GM18499 (cell line): Measurements from ENCODE around the gene ATG10.
"Not testable (repeated sequence)": the region's sequence is repeated elsewhere in the genome, so short reads cannot be mapped to it uniquely, and the experiment has no call there.

Source experiments
- ATAC-seq: cut with Tn5 transposase; IDR thresholded peaks from one replicate; pipeline ENCODE4 v1.9.1; 2021; ENCODE audit warnings: moderate number of reproducible peaks; ENCODE audit not compliant: insufficient read depth, unreplicated experiment

ATG10 gene

DNA sequence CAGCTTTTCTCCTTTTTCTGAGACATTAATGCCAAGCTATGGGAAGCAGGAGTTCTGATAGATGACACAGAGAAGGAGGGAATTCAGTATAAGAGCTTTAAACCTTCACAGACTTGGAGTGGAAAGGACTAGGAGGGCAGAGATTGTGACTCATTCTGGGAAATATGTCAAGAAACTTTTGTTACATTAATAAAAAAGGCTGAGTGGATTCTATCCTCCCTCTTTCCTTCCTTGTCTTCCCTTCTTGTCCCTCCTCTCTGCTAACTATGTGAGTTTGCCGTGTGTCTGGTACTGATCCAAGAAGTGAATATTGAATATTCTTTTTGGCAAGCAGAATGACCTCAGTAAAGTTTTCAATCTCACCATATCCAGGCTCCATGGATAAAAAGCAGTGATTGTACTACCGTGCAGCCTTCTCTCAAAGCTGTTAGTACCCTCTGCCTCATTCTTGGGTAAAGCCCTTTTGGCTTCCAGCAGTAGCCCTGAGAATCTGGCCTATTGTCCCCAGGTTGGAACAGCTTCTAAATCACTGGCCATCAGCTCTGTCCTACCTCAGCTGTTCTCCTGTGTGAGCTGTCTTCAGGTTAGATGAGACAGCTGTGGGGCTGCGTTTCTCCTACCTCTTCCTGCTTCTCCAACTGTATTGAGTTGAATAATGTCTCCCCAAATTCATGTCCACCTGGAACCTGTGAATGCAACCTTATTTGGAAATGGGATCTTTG, 73.9 kb downstream of the ATG10 start:
- no peak for ATAC-seq

GRCh38 chr5:82046276-82046647, 74.4 kb downstream of the ATG10 start:
- no peak for ATAC-seq

- ATAC-seq = no peak
These were observed 79.1 kb downstream of the ATG10 start for GRCh38 chr5:82050955-82051354.

DNA sequence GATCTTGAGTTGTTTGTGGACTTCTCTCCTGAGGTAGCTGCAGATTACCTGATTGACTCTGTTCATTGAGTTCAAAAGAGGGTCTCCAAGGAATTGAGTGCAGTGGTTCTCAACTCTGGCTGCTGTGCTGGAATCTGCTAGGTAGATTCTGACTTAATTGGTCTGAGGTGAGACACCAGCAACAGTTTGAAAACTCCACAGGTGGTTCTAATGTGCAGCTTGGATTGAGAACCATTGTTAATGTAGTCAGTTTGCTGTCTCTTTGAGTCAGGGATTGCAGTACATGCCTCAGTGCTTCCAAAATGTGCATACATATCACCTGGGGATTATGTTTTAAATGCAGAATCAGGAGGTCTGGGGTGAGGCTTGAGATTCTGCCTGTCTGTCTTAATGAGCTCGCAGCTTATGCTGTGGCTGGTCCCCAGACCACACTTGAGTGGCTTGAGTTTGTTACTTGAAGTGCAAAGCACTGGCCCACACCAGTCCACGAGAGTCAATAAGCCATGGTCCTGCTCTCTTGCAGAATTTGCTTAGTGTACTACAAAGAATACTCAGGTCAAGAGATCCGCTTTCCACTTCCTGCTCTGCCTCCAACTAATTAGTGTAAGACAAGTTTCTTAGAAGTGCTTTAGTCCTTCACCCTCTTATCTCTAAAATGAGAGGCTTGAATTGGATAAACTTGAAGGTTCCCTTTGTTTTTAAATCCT, 82.3 kb downstream of the ATG10 start:
- no peak for ATAC-seq

DNA sequence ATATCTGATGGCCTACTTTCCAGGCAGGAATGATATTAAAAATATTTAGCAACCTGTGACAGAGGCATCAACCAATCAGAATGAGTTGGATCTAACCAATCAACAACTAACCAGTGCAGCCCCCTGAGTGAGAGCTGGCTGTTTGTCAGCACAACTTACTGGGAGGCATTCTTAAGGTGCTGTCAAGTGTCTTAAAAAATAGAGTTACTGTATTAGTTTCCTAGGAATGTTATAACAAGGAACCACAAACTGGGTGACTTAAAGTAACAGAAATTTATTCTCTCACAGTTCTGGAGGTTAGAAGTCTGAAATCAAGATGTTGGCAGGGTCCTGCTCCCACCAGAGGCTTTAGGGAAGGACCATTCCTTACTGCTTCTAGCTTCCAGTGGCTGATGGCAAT, 85.2 kb downstream of the ATG10 start:
- ATAC-seq = no peak

DNA sequence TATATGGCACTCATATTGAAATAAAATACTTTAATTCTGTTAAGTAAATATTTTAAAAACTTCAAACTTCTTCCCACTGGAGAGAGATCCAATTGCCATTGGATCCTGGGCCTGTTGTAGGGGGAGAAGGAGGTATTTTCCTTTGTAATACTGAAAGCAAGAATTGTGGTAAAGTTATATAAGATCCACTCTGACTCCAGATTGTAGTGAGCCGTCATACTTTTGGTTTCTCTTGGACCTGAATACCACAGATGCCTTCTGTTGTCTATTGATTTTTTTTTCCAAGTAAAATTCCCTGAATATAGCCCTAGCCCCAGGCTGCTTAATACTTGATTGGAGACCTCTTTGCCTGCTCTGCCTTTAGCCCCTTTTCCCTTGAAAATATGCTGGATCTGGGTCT, 86.9 kb downstream of the ATG10 start:
- no peak for ATAC-seq

DNA sequence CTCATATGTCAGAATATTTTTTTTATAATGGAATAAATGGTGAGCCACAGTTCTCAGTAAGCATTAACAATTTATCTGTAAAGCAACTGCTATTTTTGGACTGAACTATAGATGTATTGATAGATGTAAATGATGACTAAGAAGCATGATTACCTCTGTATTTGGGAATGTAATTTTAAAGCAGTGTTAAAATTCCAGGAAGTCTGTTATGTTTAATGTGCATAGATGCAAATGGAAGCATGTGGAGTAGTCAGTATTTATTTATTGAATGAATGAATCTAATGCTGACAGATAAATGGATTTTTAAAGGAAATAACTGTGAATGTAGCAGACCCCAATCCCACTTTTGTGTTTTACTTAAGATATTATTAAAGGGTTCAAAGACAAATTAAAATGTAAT, 95.0 kb downstream of the ATG10 start:
- no peak for ATAC-seq

GRCh38 chr5:82068042-82068441, 96.2 kb downstream of the ATG10 start:
- not testable (repeated sequence) for ATAC-seq

DNA sequence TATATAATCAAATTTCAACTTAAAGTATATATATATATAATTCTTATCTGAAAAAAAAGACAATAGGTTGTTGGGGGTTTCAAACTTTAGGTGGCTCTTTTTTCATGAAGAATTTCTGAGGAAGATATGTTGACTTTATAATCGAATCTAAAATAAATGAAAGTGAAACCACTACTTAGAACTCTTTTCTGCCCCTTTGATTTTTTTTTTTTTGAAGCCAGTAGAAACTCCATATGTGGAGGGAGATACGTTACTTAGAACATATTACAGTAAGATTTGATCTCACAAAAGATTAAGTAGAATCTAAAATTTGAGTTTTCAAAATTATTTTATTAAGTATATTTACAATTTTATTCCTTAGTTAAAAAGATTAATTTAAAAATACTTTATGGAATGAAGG, 96.9 kb downstream of the ATG10 start:
- no peak for ATAC-seq

- ATAC-seq = no peak
These were observed 100.3 kb downstream of the ATG10 start for GRCh38 chr5:82072138-82072537.

GRCh38 chr5:82073179-82073578, 101.4 kb downstream of the ATG10 start:
- no peak for ATAC-seq

- ATAC-seq = no peak
These were observed 103.1 kb downstream of the ATG10 start for GRCh38 chr5:82074950-82075349.

DNA sequence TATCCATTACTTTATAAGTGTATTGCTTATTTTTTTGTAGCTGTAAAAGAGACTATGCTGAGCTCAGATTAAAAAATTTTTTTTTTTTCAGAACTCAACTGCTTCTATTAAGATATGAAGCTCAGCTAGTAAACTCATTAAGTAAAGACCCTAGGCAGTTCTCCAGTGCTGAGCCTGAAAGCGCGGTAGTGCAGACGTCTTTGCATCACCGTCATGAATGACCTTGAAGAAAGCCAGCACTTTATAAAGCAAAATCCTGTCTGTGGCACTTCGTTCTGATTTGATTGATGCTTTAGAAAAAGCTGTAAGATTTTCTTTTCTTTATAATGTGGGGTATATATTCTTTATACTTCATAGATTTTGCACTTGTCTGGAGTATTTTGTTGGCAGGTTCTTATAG, 105.7 kb downstream of the ATG10 start:
- no peak for ATAC-seq

GRCh38 chr5:82091617-82092016, 119.8 kb downstream of the ATG10 start:
- ATAC-seq = no peak

- ATAC-seq = no peak
These were observed 123.7 kb downstream of the ATG10 start for GRCh38 chr5:82095536-82095935.

- ATAC-seq = no peak
These were observed 124.4 kb downstream of the ATG10 start for GRCh38 chr5:82096249-82096648.

DNA sequence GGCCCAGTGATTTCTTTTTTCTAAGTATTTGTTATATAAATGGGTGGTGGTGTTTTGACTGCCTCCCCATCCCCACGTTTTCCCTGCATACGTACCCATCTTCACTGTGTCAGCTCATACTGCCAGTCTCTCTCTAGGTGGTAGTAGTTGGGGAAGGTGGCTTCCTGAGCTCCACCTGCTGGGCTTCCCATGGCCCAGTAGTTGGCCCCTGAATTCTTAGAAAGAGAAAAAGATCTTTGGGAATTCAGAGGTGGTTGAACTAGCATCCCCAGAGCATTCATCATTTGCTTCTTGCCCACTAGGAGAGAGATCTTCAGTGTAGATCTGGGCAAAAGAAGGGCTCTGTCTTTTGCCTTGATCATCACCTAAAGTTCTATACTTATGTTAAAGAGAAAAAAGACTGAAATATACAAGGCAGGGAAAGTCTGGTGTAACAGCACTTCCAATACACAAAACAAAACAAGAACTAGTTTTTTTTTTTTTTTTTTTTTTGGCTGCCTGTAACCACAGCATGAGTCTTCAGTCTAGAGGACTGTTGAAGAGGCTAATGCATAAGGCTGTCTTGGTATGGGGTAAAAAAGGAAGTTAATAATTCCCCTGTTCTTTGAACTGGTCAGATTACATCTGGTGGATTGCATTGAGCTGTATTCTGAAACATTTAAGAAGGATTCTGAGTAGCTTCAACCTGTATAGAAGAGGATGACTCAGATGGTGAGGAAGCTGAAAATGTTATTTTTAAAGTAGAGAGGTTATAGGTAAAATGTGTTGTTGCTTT, 128.7 kb downstream of the ATG10 start:
- ATAC-seq = peak; percentile 96

- no peak for ATAC-seq
These were observed 133.0 kb downstream of the ATG10 start for GRCh38 chr5:82104872-82105271.

DNA sequence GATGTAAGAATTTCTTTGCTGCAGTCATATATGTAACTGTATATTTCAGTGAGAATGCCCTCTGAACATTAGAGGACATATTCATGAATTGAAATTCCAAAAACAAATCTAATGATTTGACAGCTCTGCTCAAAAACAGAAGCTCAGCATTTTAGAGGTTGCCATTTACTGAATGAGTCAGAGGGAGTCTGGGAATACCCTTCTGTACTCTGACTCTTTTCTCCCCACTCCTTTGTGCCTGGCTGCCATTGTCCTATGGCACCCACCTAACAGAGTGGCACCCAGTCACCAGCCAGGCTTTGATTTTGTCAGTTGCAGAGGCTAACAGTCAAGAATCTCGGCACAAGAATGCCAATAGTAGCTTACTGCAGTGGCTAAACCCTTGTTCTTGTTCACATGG, 133.6 kb downstream of the ATG10 start:
- no peak for ATAC-seq

DNA sequence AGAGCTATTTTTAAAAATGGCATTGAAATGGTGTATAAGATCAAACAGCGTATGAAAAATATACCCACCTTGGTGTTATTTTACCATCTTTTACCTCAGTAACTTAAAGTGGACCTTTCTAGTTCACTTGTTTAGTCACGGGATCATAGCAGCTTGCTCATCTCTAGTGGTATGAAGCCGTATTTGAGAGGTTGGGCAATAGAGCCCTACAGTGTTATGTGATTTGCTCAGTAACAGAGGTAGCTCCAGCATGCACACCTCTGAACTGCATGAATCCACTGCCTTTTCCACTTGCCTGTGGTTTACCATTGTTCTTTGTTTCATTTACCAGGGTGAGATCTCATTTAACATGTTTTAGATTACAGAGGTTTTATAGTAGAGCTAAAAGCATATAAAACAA, 134.4 kb downstream of the ATG10 start:
- no peak for ATAC-seq

DNA sequence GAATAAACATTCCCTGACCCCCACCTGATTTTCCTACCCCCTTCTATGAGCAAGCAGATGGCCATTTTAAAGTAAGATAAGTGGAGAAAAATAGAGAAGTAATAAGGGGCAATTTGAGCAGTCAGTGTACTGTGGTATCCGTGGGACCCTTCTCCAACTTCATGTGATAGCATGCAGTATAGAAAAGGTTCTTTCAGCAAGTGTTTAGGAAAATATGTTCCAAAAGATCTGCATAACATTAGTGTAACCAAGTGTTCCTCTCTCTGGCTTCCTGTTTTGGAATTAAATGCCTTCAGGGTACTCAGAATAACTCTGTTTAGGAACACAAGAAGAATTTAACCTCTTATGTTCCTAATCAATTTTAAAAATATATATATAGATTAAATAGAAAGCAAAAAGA, 134.9 kb downstream of the ATG10 start:
- ATAC-seq = no peak
